ENCODE results near the gene EPG5. TPM values are rescaled to one million over a fixed set of nuclear protein-coding genes. Genes with fewer than 3 reads are reported as not detected.

The EPG5 gene
- total RNA-seq, 1 experiment from 2014 or later: 22.7 TPM

GRCh38 chr18:45890606-45891005, 76.5 kb downstream of the EPG5 start (continued):
- TF ChIP-seq ZBTB43 (CRISPR knock-in tag; IDR thresholded peaks at IDR 0.05) (no peak), ESRRA (CRISPR knock-in tag; IDR thresholded peaks at IDR 0.05; ENCODE audit: borderline replicate concordance) (no peak)
- TF ChIP-seq, protein P1, sequence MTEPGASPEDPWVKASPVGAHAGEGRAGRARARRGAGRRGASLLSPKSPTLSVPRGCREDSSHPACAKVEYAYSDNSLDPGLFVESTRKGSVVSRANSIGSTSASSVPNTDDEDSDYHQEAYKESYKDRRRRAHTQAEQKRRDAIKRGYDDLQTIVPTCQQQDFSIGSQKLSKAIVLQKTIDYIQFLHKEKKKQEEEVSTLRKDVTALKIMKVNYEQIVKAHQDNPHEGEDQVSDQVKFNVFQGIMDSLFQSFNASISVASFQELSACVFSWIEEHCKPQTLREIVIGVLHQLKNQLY (CRISPR knock-in tag; IDR thresholded peaks at IDR 0.05): no peak

- H3K27me3 Mint-ChIP-seq (ENCODE audit: low read depth): no peaks in the 10 kb centered on the region
- CTCF ChIA-PET: interaction anchor here (1.3 kb wide), 1 partner anchor 9 kb away, joined by 5 read pairs; no protein-coding TSS in a partner anchor
- peaks cover 5% of the 10 kb centered on the region; the same call in 1 of the 2 replicates for H3K36me3 Mint-ChIP-seq
Measured at GRCh38 chr18:45889419-45890064, 77.6 kb downstream of the EPG5 start.

GRCh38 chr18:45887585-45887984, 79.5 kb downstream of the EPG5 start:
- Mint-ChIP-seq H3K27ac (no peak overlapping the region), H3K9me3 (no peaks in the 10 kb centered on the region), H3K27me3 (ENCODE audit: low read depth) (no peaks in the 10 kb centered on the region), H3K4me1 (no peaks in the 10 kb centered on the region), H3K36me3 (peaks cover 10% of the 10 kb centered on the region), H3K4me3 (no peak overlapping the region)
- ATAC-seq (no peak), DNase-seq (ENCODE audit: low spot score) (no peak)
- ChIA-PET CTCF (interaction anchor here (1.3 kb wide), 1 partner anchor 8 kb away, joined by 3 read pairs; no protein-coding TSS in a partner anchor), POLR2A (no interaction called here)
- TF ChIP-seq JUN (CRISPR knock-in tag; IDR thresholded peaks at IDR 0.05): no peak
- no peak for TF ChIP-seq GRHL2 (CRISPR knock-in tag; IDR thresholded peaks at IDR 0.05; ENCODE audit: insufficient replicate concordance, severe bottlenecking)
- TF ChIP-seq NR3C1 (CRISPR knock-in tag; conservative IDR thresholded peaks at IDR 0.05; ENCODE audit: low read depth): no peak
- TF ChIP-seq ZSCAN18 (CRISPR knock-in tag; IDR thresholded peaks at IDR 0.05): no peak
- TF ChIP-seq ZNF121 (CRISPR knock-in tag; IDR thresholded peaks at IDR 0.05): no peak
- TF ChIP-seq NFE2L1 (CRISPR knock-in tag; IDR thresholded peaks at IDR 0.05): no peak
- TF ChIP-seq, protein P2, sequence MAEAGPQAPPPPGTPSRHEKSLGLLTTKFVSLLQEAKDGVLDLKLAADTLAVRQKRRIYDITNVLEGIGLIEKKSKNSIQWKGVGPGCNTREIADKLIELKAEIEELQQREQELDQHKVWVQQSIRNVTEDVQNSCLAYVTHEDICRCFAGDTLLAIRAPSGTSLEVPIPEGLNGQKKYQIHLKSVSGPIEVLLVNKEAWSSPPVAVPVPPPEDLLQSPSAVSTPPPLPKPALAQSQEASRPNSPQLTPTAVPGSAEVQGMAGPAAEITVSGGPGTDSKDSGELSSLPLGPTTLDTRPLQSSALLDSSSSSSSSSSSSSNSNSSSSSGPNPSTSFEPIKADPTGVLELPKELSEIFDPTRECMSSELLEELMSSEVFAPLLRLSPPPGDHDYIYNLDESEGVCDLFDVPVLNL (CRISPR knock-in tag; IDR thresholded peaks at IDR 0.05; ENCODE audit: borderline replicate concordance, low read depth): no peak
- no peak for TF ChIP-seq ATF3 (CRISPR knock-in tag; conservative IDR thresholded peaks at IDR 0.05)
- TF ChIP-seq ZNF281 (CRISPR knock-in tag; IDR thresholded peaks at IDR 0.05): no peak
- no peak for TF ChIP-seq ZNF263 (CRISPR knock-in tag; IDR thresholded peaks at IDR 0.05; ENCODE audit: low read depth)
- no peak for TF ChIP-seq MYBL2 (CRISPR knock-in tag; IDR thresholded peaks at IDR 0.05)

More at GRCh38 chr18:45889419-45890064, 77.6 kb downstream of the EPG5 start:
- Mint-ChIP-seq H3K4me1 (no peaks in the 10 kb centered on the region), H3K4me3 (no peak overlapping the region), H3K27ac (no peak overlapping the region), H3K9me3 (no peaks in the 10 kb centered on the region)
- POLR2A ChIA-PET: no interaction called here
- no peak for ATAC-seq
- no peak for TF ChIP-seq GRHL2 (CRISPR knock-in tag; IDR thresholded peaks at IDR 0.05; ENCODE audit: insufficient replicate concordance, severe bottlenecking)
- no peak for TF ChIP-seq AFF4 (CRISPR knock-in tag; IDR thresholded peaks at IDR 0.05; ENCODE audit: borderline replicate concordance)
- no peak for TF ChIP-seq JUN (CRISPR knock-in tag; IDR thresholded peaks at IDR 0.05)
- TF ChIP-seq ESRRA (CRISPR knock-in tag; IDR thresholded peaks at IDR 0.05; ENCODE audit: borderline replicate concordance): no peak
- DNase-seq (ENCODE audit: low spot score): no peak

Measured in WTC11 (cell line).